Neural progenitor cell (in vitro differentiated cells): ENCODE results near the gene CACNB4.

Experiments
- EZH2 ChIP-seq: fragments of 200-600 bp; sonication (generic); IDR thresholded peaks from 2 replicates; pipeline ENCODE4 v1.6.1; 2017; ENCODE audit warnings: antibody characterized with exemption, mild to moderate bottlenecking, moderate library complexity
- EZH2phosphoT487 ChIP-seq: fragments of 200-600 bp; sonication (generic); IDR thresholded peaks from 2 replicates; pipeline ENCODE4 v1.6.1; 2017; ENCODE audit warnings: antibody characterized with exemption
- TF ChIP-seq, protein P1 (sequence below): fragments of 200-600 bp; sonication (generic); IDR thresholded peaks from 2 replicates; pipeline ENCODE4 v1.5.1; 2017; ENCODE audit warnings: antibody characterized with exemption, mild to moderate bottlenecking

GRCh38 chr2:151905963-151906632 lies 192.7 kb downstream of the CACNB4 start:
- TF ChIP-seq, protein P1, sequence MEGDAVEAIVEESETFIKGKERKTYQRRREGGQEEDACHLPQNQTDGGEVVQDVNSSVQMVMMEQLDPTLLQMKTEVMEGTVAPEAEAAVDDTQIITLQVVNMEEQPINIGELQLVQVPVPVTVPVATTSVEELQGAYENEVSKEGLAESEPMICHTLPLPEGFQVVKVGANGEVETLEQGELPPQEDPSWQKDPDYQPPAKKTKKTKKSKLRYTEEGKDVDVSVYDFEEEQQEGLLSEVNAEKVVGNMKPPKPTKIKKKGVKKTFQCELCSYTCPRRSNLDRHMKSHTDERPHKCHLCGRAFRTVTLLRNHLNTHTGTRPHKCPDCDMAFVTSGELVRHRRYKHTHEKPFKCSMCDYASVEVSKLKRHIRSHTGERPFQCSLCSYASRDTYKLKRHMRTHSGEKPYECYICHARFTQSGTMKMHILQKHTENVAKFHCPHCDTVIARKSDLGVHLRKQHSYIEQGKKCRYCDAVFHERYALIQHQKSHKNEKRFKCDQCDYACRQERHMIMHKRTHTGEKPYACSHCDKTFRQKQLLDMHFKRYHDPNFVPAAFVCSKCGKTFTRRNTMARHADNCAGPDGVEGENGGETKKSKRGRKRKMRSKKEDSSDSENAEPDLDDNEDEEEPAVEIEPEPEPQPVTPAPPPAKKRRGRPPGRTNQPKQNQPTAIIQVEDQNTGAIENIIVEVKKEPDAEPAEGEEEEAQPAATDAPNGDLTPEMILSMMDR: no peak
- TF ChIP-seq EZH2: no peak
- no peak for TF ChIP-seq EZH2phosphoT487
